Thyroid gland (tissue), 4 donors: Measurements from ENCODE around the gene BPIFB6.

Experiments used
- POLR2A ChIP-seq, 2 donors: fragments of 450-650 bp; IDR thresholded peaks; one replicate each; pipeline ENCODE4 v1.6.1; 2017; ENCODE audit warnings: antibody characterized with exemption in 2 of 2, mild to moderate bottlenecking in 2 of 2, moderate library complexity in 1 of 2
- TF ChIP-seq, protein P1 (sequence below), 6 experiments: fragments of 200-600 bp in 3 of 6; fragments of 450-650 bp in 3 of 6; sonication (generic) in 3 of 6; IDR thresholded peaks; one replicate each; pipeline ENCODE4 v1.5.1; 2016 to 2019; ENCODE audit warnings: antibody characterized with exemption in 6 of 6, mild to moderate bottlenecking in 2 of 6, inconsistent platforms in 1 of 6, moderate library complexity in 1 of 6

DNA sequence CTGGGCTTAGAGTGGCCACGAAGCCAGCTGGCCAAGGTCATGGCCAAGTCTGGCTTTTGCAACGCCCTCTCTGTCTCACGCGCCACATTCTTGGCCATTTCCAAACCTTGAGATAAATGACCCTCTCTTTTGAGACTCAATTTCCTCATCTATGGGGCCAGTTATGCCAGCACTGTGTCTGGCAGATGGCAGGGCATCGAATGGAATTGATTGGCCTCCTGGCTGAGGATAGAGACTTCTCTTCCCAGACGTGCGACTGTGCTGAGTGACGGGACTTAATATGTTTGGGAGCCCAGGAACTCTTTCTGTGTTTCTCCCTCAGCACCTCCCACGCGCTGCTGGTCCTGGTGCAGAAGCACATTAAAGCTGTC is 16.3 kb upstream of the BPIFB6 start:
- no peak for TF ChIP-seq POLR2A (IDR thresholded peaks at IDR 0.05)
- TF ChIP-seq, protein P1, sequence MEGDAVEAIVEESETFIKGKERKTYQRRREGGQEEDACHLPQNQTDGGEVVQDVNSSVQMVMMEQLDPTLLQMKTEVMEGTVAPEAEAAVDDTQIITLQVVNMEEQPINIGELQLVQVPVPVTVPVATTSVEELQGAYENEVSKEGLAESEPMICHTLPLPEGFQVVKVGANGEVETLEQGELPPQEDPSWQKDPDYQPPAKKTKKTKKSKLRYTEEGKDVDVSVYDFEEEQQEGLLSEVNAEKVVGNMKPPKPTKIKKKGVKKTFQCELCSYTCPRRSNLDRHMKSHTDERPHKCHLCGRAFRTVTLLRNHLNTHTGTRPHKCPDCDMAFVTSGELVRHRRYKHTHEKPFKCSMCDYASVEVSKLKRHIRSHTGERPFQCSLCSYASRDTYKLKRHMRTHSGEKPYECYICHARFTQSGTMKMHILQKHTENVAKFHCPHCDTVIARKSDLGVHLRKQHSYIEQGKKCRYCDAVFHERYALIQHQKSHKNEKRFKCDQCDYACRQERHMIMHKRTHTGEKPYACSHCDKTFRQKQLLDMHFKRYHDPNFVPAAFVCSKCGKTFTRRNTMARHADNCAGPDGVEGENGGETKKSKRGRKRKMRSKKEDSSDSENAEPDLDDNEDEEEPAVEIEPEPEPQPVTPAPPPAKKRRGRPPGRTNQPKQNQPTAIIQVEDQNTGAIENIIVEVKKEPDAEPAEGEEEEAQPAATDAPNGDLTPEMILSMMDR (IDR thresholded peaks at IDR 0.05): no peak
